Subcutaneous adipose tissue (tissue), 4 donors: Measurements from ENCODE around the gene IMP3. TPM values are rescaled to one million over a fixed set of nuclear protein-coding genes. Genes with fewer than 3 reads are reported as not detected.

Experiments
- total RNA-seq, 4 donors: library from RNA; depleted of rRNA; stranded (reverse); fragments of >200 nt; gene quantifications; one replicate each; pipeline ENCODE4 v1.1.0, GENCODE V29; 2016
- TF ChIP-seq, protein P1 (sequence below): fragments of 450-650 bp; IDR thresholded peaks from one replicate; pipeline ENCODE4 v1.5.1; 2016; ENCODE audit warnings: low read depth, mild to moderate bottlenecking, control low read depth, antibody characterized with exemption, moderate library complexity

Gene IMP3, protein sequence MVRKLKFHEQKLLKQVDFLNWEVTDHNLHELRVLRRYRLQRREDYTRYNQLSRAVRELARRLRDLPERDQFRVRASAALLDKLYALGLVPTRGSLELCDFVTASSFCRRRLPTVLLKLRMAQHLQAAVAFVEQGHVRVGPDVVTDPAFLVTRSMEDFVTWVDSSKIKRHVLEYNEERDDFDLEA
- 100 to 1,000 TPM in 1 of 4 donors, 10 to 100 TPM in 3; 56.1 to 108 (median 85.9) TPM for total RNA-seq

DNA sequence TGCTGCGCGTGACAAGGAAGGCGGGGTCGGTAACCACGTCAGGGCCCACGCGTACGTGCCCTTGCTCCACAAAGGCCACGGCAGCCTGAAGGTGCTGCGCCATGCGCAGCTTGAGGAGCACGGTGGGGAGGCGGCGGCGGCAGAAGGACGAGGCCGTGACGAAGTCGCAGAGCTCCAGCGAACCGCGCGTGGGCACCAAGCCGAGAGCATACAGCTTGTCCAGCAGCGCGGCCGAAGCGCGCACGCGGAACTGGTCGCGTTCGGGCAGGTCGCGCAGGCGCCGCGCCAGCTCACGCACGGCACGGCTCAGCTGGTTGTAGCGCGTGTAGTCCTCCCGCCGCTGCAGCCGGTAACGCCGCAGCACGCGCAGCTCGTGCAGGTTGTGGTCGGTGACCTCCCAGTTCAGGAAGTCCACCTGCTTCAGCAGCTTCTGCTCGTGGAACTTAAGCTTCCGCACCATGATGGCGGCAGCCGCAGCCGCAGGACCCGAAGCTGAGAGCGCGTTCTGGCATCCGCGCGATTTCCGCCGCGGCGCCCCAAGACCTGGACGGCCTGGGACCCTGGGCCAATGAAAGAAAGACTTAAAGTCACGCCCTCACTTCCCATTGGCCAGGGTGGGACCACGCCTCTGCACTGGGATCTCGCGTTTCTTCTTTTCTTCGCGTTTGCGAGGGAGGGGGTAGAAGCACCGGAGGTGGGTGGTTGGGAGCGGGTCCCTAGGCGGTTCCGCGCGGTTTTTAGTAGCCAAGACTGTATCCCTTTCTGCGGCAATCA, at the start of gene IMP3:
Gene IMP3 (minus strand): TSS at position 516 of the 774 bp plus-strand sequence. CDS start 56 bp downstream, at position 460.
- TF ChIP-seq, protein P1, sequence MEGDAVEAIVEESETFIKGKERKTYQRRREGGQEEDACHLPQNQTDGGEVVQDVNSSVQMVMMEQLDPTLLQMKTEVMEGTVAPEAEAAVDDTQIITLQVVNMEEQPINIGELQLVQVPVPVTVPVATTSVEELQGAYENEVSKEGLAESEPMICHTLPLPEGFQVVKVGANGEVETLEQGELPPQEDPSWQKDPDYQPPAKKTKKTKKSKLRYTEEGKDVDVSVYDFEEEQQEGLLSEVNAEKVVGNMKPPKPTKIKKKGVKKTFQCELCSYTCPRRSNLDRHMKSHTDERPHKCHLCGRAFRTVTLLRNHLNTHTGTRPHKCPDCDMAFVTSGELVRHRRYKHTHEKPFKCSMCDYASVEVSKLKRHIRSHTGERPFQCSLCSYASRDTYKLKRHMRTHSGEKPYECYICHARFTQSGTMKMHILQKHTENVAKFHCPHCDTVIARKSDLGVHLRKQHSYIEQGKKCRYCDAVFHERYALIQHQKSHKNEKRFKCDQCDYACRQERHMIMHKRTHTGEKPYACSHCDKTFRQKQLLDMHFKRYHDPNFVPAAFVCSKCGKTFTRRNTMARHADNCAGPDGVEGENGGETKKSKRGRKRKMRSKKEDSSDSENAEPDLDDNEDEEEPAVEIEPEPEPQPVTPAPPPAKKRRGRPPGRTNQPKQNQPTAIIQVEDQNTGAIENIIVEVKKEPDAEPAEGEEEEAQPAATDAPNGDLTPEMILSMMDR = no peak

DNA sequence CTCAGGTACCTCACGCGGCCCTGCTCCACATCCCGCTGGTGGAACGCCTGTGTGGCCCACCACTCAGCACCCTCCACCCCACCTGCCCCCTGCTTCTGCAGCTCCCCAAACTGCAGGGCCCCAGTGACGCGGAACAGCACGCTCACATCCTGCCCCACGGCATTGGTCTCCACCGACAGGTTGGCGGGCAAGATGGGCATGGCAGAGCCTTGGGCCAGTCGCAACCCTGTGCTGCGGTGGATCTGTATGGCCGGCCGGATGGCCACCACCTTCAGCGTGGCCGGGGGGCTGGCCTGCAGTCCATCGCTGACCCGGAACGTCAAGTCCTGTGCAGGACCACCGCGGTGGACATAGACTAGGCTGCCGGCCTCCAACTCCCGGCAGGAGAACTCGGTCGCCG, 48.8 kb upstream of the IMP3 start:
- TF ChIP-seq, protein P1 = no peak

DNA sequence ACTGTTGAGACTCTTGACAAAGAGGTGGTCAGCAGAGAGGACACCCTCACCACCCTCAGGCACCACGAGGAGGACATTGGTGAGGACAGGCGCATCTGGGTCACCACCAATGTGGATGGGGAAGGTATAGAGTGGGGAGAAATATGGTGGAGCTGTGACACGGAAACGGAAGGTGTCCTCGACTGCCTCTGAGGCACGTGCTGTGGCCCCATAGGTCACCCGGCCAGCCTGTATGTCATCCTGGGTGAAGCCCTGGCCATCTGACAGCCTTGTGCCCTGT, 48.2 kb upstream of the IMP3 start:
- TF ChIP-seq, protein P1 = no peak

DNA sequence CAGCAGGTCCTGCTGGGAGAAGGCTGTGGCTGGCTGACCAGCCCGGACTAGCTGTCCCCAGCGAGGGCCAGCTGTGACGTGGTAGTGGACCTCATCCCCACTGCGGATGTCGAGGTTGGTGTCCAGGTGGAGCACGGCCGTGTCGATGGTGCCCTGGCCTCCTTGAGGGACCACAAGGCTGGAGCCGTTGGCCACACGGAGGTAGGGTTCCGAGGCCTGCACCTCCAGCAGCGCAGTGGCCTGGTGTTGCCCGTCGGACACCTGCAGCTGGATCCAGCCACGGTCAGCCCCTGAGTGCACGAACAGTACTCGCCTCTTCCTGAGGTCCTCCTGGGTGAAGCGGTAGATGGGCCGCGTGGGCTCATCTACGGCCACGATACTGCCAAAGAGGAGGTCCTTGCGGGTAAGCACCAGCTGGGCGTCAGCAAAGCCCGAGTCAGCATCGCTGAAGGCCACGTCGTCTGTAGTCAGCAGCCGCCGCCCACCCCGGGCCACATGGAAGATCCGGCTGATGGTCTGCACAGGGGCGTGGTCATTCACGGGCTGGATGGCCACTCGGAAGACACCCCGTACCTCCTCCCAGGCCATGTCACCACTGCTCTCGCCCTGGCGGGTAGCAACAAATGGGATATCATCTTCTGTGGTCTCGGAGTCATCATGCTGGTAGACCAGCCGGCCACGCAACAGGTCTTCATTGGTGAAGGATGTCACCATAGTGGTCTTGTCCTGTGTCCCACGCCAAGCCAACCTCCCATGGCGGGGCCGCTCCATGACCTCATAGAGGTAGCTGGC, 47.7 kb upstream of the IMP3 start:
- TF ChIP-seq, protein P1 = no peak

DNA sequence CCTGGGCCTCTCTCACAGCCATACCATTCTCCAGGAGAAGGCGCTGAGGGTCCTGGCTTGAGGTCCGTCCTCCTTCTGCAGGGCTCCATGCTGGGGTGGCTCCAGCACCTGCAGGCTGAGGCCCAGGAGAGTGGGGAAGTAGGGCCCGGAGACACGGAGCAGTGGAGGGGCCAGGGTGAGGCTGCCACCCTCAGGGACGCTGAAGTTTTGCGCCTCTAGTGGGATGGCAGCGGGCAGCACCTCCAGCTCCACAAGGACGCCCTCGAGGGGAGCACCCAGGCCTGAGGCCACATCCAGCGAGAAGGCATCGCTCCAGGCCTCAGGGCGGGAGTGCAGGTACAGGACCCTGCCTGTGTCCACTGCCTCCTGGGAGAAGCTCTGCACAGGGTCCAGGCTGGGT, 45.2 kb upstream of the IMP3 start:
- TF ChIP-seq, protein P1 = no peak

DNA sequence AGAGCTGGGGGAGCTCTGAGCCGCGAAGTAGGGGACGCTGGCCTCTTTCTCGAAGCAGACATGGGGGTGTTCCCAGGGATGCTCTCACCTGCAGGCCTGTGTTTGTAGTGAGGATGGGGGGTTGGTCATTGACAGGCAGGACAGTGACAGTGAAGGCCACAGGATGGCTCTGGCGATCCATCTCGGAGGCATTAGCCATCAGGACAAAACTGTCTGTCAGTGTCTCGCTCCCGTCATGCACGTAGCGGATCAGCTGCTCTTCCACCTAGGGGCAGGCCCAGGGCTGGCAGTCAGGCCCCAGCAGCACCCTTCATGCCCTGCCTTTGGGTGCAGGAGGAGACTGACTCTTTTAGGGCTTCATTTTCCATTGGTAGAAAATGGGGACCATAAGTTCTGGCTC, 44.6 kb upstream of the IMP3 start:
- TF ChIP-seq, protein P1 = no peak
